ENCODE measurements around the gene NADK2.

Gene NADK2

DNA sequence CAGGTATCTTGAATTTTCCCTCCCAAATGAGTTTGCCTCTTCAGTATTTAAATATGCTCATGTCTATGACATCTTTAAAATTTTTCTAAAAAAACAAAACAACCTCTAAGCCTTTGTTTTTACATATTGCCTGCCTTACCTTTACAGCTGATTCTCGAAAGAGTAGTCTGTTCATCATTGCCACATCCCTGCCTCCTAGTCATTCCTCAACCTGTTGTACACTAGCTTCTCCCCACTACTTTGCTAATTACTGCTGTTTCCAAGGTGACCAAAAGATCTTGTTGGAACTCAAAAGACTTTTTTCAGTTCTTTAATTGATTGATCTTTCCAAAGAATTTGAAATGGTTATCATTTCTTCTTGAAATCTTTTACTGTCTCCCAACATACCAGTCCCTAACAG is 1.9 kb upstream of the NADK2 start:
- peaks cover 16 to 19% of the 10 kb centered on the region in 2 experiments for H3K4me1 ChIP-seq (ENCODE audit: control insufficient read depth in 1 of 2, insufficient read depth in 1 of 2, low read depth in 1 of 2, low read length in 1 of 2)
- no peaks in the 10 kb centered on the region for H3K27me3 ChIP-seq
- TF ChIP-seq, protein P1, sequence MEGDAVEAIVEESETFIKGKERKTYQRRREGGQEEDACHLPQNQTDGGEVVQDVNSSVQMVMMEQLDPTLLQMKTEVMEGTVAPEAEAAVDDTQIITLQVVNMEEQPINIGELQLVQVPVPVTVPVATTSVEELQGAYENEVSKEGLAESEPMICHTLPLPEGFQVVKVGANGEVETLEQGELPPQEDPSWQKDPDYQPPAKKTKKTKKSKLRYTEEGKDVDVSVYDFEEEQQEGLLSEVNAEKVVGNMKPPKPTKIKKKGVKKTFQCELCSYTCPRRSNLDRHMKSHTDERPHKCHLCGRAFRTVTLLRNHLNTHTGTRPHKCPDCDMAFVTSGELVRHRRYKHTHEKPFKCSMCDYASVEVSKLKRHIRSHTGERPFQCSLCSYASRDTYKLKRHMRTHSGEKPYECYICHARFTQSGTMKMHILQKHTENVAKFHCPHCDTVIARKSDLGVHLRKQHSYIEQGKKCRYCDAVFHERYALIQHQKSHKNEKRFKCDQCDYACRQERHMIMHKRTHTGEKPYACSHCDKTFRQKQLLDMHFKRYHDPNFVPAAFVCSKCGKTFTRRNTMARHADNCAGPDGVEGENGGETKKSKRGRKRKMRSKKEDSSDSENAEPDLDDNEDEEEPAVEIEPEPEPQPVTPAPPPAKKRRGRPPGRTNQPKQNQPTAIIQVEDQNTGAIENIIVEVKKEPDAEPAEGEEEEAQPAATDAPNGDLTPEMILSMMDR (IDR thresholded peaks at IDR 0.05) = no peak

DNA sequence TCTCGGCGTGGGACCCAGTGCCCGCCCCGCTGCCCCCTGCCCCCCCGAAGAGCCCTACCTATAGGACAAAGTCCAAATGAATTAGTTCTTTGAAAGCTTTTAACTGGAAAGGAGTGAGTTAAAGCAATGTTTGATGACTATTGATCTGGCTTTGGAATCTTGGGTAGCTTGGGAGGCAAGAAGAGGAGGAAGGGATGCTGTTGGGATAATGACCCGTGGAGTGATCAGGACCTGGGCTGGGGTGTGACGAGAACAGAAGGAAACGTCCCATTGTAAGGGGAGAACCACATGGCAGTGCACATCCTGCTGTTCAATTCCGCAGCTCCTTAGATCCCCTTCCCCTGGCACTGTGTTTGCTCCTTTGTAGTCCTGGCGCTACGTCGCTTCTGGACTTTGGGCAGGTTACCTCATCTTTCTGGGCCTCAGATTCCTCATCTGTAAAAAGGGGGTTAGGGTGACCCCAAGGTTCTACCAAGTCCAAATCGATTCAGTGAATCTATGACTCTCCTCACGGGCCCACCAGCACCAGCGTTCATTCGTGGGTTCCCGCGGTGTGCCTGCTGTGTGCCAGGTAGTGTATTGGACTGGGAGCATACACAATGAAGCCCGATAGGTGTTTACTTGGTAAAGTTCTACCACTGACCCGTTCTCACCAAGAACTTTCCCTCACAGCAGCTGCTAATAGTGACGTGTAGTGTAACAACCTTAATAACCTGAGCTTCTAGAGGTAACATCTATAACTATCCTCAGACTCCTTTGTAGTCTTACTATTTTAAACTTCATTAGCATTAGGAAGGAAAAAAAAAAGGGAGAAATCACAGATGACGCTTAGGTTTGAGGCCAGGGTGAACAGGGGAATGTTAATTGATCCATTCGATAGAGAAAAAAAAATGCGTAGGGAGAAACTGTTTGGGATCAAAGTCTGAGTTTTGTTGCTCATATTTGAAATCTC is 1.1 kb upstream of the NADK2 start:
- Histone ChIP-seq H3K27me3 (no peaks in the 10 kb centered on the region), H3K4me1 (ENCODE audit: control insufficient read depth in 1 of 2, insufficient read depth in 1 of 2, low read depth in 1 of 2, low read length in 1 of 2) (peaks cover 16 to 19% of the 10 kb centered on the region in 2 experiments), H3K9me3 (no peaks in the 10 kb centered on the region), H3K36me3 (no peaks in the 10 kb centered on the region), H3K4me3 (ENCODE audit: low read depth in 1 of 2, low read length in 1 of 2) (peak overlapping the region; percentile 73 to 92), H3K27ac (peak overlapping the region; percentile 86)
- TF ChIP-seq, protein P1 (IDR thresholded peaks at IDR 0.05) = no peak

More for the DNA sequence above, 1.9 kb upstream of the NADK2 start:
- Histone ChIP-seq H3K36me3 (no peaks in the 10 kb centered on the region), H3K4me3 (ENCODE audit: low read depth in 1 of 2, low read length in 1 of 2) (no peak overlapping the region), H3K27ac (no peak overlapping the region), H3K9me3 (no peaks in the 10 kb centered on the region)

DNA sequence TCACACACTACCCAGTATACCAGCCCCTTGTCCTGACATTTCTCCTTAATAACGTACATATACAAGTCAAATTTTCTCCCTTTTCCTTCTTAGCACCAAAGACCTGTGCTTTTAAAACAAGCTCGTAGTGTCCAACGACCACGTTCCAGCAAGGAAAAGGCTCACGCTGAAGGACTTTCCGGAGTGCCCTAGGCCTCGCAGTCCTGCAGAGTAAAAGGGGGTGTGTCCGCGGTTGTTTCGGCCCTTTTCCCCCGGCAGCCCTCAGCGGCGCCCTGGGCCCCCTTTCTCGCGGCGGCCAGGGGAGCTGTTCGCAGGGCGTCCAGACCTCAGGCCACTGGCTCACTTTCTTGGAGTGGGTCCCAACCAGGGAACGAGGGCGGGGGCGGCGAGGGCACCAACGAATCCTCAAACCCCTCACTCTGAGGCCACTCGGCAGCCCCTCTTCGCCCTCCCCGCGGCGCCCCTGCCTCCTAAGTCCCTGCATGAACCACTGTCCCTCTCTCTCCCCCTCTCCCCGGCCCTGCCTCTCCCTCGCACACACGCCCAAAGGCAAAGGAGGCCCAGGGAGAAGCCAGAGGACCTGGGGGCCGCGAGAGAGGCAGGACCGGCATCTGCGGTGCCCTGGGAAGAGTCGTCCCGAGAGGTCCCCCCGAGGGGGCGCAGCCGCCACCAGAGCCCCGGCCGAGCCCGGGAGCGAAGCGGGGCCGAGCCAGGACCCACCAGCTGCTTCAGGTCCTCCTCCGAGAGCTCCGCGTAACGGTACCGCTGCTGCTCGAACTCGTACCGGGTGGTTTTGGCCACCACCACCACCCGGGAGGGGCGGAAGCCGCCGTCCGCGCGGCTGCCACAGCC is 720 bp downstream of the NADK2 start:
- peaks cover 16 to 19% of the 10 kb centered on the region in 2 experiments for H3K4me1 ChIP-seq (ENCODE audit: control insufficient read depth in 1 of 2, insufficient read depth in 1 of 2, low read depth in 1 of 2, low read length in 1 of 2)
- no peaks in the 10 kb centered on the region for H3K9me3 ChIP-seq
- peak overlapping the region; percentile 73 to 92 for H3K4me3 ChIP-seq (ENCODE audit: low read depth in 1 of 2, low read length in 1 of 2)
- H3K36me3 ChIP-seq = no peaks in the 10 kb centered on the region
- H3K27ac ChIP-seq = peak overlapping the region; percentile 86
- no peaks in the 10 kb centered on the region for H3K27me3 ChIP-seq
- TF ChIP-seq, protein P1 (IDR thresholded peaks at IDR 0.05) = no peak

DNA sequence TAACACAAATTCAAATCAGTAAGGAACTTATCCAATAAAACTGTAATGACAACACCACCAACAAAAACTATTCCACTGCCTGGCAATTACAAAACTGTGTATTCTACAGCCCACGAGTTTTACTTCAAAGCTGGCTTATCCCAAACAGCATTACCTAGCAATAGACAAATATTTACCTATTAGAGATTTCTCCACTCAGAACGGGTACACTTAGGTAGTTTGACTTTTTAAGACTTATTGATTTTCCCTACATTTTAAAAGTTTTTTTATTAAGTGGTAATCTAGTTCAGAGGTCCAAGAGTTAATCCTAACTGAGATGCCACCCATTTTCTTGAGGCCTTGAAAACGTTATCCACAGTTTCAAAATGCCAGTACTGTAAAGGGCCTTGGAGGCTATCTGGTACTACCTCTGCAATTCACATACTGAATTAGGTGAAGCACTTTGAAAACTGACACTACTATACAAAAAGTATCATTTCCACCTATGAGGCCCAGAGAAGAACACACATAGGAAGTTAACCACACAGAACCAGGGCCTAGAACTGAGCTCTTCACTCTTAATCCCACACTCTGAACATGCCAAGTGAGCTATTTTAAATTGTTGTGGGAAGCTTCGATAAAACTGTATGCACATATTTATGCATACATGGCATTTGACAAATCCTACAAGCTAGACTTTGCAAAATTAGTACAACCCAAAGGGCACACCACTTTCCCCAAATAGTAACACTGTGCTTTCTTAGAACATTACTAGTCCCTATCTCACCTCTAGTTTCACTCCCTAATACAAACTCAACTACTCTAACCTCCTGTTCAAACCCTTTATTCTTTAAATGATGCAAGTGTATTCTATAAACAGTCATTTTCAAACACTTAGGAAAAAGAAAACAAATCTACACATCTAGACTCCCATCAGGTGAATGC is 2.1 kb downstream of the NADK2 start:
- TF ChIP-seq, protein P1 (IDR thresholded peaks at IDR 0.05) = no peak
- Histone ChIP-seq H3K4me3 (ENCODE audit: low read depth in 1 of 2, low read length in 1 of 2) (no peak overlapping the region), H3K27ac (peak overlapping the region; percentile 6), H3K4me1 (ENCODE audit: control insufficient read depth in 1 of 2, insufficient read depth in 1 of 2, low read depth in 1 of 2, low read length in 1 of 2) (peaks cover 16 to 19% of the 10 kb centered on the region in 2 experiments), H3K9me3 (no peaks in the 10 kb centered on the region), H3K36me3 (no peaks in the 10 kb centered on the region), H3K27me3 (no peaks in the 10 kb centered on the region)
